GM06990 (cell line): Measurements from ENCODE around the gene NEUROG1.

Source experiments
- DNase-seq: peaks from one replicate; pipeline ENCODE4 v3.0.0-alpha.2; 2011; ENCODE audit not compliant: insufficient read length; ENCODE audit errors: extremely low read depth
- H3K27me3 ChIP-seq: replicated peaks from 2 replicates; pipeline ENCODE4 v1.6.0; 2011; ENCODE audit warnings: low read length; ENCODE audit not compliant: control insufficient read depth, insufficient read depth
- H3K36me3 ChIP-seq: 2 replicates; pipeline ENCODE4 v1.5.1; 2011; ENCODE audit warnings: low read length; ENCODE audit not compliant: control insufficient read depth, insufficient read depth
- H3K4me3 ChIP-seq: replicated peaks from 2 replicates; pipeline ENCODE4 v1.5.1; 2011; ENCODE audit warnings: low read depth, mild to moderate bottlenecking, control low read depth, low read length
- CTCF ChIP-seq: IDR thresholded peaks from 2 replicates; pipeline ENCODE4 v1.5.1; 2011; ENCODE audit warnings: low read length, control low read depth, mild to moderate bottlenecking, inconsistent platforms; ENCODE audit not compliant: insufficient read depth, poor library complexity, severe bottlenecking

The NEUROG1 gene

GRCh38 chr5:135517631-135518030, 18.1 kb downstream of the NEUROG1 start:
- no peaks in the 10 kb centered on the region for H3K27me3 ChIP-seq
- H3K36me3 ChIP-seq: no peaks in the 10 kb centered on the region
- TF ChIP-seq CTCF: no peak
- H3K4me3 ChIP-seq: no peak overlapping the region
- no peak for DNase-seq

GRCh38 chr5:135514116-135514515, 21.6 kb downstream of the NEUROG1 start:
- Histone ChIP-seq H3K27me3 (peaks cover 5% of the 10 kb centered on the region; the same call in 1 of the 2 replicates), H3K4me3 (no peak overlapping the region), H3K36me3 (no peaks in the 10 kb centered on the region)
- no peak for DNase-seq
- no peak for TF ChIP-seq CTCF

- no peak for DNase-seq
- Histone ChIP-seq H3K36me3 (no peaks in the 10 kb centered on the region), H3K27me3 (peaks cover 5% of the 10 kb centered on the region; the same call in 1 of the 2 replicates), H3K4me3 (no peak overlapping the region)
- TF ChIP-seq CTCF: no peak
These were observed 23.8 kb downstream of the NEUROG1 start for GRCh38 chr5:135511761-135512575.

GRCh38 chr5:135509995-135510394, 25.8 kb downstream of the NEUROG1 start:
- no peak for DNase-seq
- no peak for TF ChIP-seq CTCF

GRCh38 chr5:135508496-135509005, 27.2 kb downstream of the NEUROG1 start:
- H3K36me3 ChIP-seq: no peaks in the 10 kb centered on the region
- no peak for TF ChIP-seq CTCF
- H3K4me3 ChIP-seq: no peak overlapping the region
- DNase-seq: no peak
- peaks cover 5% of the 10 kb centered on the region; the same call in 1 of the 2 replicates for H3K27me3 ChIP-seq

More at GRCh38 chr5:135509995-135510394, 25.8 kb downstream of the NEUROG1 start:
- Histone ChIP-seq H3K36me3 (no peaks in the 10 kb centered on the region), H3K27me3 (peaks cover 5% of the 10 kb centered on the region; the same call in 1 of the 2 replicates), H3K4me3 (no peak overlapping the region)
